Sigmoid colon (tissue), 4 donors: ENCODE data around the gene P3H3.

ENCODE experiments used
- POLR2A ChIP-seq, 2 donors: fragments of 450-650 bp; IDR thresholded peaks; one replicate each; pipeline ENCODE4 v1.6.1; 2016; ENCODE audit warnings: antibody characterized with exemption in 2 of 2, mild to moderate bottlenecking in 2 of 2, moderate library complexity in 2 of 2
- POLR2AphosphoS5 ChIP-seq, 4 donors: sonication (generic); formaldehyde crosslinking; IDR thresholded peaks; one replicate each; pipeline ENCODE4 v1.6.1; 2017; ENCODE audit warnings: antibody characterized with exemption in 4 of 4
- TF ChIP-seq, protein P1 (sequence below), 4 experiments: fragments of 450-650 bp in 3 of 4; fragments of 200-600 bp in 1 of 4; IDR thresholded peaks; one replicate each; pipeline ENCODE4 v1.5.1; 2016 to 2019; ENCODE audit warnings: antibody characterized with exemption in 4 of 4, mild to moderate bottlenecking in 3 of 4, moderate library complexity in 2 of 4

DNA sequence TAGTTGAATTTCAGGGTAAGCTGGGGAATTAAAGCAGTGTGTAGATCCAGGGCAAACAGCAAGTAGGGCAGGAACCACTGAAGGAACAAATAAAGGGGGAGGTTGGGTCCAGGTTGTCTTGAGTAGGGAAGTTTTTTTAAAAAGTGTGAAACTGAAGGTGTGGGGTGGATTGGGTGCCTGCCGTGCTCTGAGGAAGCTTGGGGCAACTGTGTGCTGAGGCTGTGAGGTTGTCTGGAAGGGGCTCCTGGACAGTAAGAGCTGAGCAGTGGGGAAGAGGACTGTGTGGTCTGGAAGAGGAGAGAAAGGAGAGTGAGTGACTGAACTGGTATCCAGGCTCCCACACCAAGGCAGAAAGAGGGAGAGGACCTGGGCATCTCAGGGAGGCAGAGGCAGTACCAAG is 17.4 kb upstream of the P3H3 start:
- TF ChIP-seq, protein P1, sequence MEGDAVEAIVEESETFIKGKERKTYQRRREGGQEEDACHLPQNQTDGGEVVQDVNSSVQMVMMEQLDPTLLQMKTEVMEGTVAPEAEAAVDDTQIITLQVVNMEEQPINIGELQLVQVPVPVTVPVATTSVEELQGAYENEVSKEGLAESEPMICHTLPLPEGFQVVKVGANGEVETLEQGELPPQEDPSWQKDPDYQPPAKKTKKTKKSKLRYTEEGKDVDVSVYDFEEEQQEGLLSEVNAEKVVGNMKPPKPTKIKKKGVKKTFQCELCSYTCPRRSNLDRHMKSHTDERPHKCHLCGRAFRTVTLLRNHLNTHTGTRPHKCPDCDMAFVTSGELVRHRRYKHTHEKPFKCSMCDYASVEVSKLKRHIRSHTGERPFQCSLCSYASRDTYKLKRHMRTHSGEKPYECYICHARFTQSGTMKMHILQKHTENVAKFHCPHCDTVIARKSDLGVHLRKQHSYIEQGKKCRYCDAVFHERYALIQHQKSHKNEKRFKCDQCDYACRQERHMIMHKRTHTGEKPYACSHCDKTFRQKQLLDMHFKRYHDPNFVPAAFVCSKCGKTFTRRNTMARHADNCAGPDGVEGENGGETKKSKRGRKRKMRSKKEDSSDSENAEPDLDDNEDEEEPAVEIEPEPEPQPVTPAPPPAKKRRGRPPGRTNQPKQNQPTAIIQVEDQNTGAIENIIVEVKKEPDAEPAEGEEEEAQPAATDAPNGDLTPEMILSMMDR (IDR thresholded peaks at IDR 0.05) = no peak
- TF ChIP-seq POLR2A (IDR thresholded peaks at IDR 0.05) (no peak), POLR2AphosphoS5 (IDR thresholded peaks at IDR 0.05) (no peak)
